RWPE1 (cell line): ENCODE data around the gene EFHB.
"Not testable (repeated sequence)": the region's sequence is repeated elsewhere in the genome, so short reads cannot be mapped to it uniquely, and the experiment has no call there.

Source experiments
- CTCF ChIA-PET: fragments of 350-600 bp; sonication (Branson Sonifier 250); formaldehyde crosslinking; extraction: SDS; loops from one replicate; lab custom pipeline; 2021; lab: Yijun Ruan, JAX
- POLR2A ChIA-PET: fragments of 400-600 bp; formaldehyde crosslinking; extraction: SDS; loops from one replicate; lab custom pipeline; 2020; ENCODE audit warnings: antibody characterized with exemption; ENCODE audit not compliant: low non-redundant PET; lab: Yijun Ruan, JAX
- DNase-seq: peaks from one replicate; pipeline ENCODE4 v3.0.0; 2012; ENCODE audit warnings: low spot score
- H3K27ac ChIP-seq: fragments of 450-650 bp; 2 replicates; pipeline ENCODE4 v1.5.1; 2017
- TF ChIP-seq, protein P1 (sequence below): fragments of 450-650 bp; conservative IDR thresholded peaks from 2 replicates; pipeline ENCODE4 v1.5.1; 2017; ENCODE audit warnings: low read depth, mild to moderate bottlenecking

Gene EFHB

DNA sequence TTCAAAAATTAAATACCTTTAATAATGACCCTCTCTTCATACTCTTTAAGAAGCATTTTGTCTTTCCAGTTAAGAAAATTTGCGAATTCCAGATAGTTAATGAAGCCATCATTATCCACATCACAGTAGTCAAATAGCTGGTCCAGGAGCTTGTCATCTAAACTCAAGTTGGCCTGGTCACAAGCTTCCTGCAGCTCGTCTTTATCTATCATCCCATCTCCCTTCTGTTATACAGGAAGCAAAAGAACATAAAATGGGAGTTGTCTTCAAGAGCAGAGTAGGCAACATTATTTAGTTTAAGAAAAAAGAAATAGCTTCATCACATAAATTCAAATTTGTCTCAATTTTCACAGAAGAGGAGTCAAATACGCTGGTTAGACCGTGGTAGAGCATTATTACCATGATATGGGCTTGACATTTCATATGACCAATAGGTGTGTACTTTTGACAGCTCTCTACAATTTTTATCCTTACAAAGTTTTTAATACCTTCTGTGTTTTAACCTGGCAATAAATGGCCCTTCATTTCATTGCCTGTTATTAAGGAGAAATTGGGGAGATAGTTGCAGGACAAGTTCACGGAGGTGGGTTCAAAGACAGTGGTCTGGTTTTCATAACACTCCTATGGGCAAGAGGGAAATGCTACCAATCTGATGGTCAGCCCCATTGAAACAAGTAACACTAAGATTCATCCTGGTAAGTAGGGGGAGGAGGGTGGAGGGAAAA is 45.4 kb downstream of the EFHB start:
- H3K27ac ChIP-seq = no peak overlapping the region
- POLR2A ChIA-PET = no interaction called here
- no peak for DNase-seq
- TF ChIP-seq, protein P1, sequence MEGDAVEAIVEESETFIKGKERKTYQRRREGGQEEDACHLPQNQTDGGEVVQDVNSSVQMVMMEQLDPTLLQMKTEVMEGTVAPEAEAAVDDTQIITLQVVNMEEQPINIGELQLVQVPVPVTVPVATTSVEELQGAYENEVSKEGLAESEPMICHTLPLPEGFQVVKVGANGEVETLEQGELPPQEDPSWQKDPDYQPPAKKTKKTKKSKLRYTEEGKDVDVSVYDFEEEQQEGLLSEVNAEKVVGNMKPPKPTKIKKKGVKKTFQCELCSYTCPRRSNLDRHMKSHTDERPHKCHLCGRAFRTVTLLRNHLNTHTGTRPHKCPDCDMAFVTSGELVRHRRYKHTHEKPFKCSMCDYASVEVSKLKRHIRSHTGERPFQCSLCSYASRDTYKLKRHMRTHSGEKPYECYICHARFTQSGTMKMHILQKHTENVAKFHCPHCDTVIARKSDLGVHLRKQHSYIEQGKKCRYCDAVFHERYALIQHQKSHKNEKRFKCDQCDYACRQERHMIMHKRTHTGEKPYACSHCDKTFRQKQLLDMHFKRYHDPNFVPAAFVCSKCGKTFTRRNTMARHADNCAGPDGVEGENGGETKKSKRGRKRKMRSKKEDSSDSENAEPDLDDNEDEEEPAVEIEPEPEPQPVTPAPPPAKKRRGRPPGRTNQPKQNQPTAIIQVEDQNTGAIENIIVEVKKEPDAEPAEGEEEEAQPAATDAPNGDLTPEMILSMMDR = no peak
- CTCF ChIA-PET = no interaction called here

DNA sequence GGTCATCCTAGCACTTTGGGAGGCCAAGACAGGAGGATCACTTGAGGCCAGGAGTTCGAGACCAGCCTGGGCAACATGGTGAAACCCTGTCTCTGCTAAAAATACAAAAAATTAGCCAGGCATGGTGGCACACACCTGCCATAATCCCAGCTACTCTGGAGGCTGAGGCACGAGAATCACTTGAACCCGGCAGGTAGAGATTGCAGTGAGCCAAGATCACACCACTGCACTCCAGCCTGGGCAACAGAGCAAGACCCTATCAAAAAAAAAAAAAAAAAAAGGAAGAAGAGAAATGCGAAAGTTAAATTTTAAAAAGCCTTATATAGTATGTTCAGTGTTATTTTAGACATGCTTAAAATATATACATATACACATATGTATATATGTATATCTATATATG is 46.9 kb downstream of the EFHB start:
- DNase-seq, H3K27ac ChIP-seq, CTCF ChIA-PET, POLR2A ChIA-PET: not testable (repeated sequence)

DNA sequence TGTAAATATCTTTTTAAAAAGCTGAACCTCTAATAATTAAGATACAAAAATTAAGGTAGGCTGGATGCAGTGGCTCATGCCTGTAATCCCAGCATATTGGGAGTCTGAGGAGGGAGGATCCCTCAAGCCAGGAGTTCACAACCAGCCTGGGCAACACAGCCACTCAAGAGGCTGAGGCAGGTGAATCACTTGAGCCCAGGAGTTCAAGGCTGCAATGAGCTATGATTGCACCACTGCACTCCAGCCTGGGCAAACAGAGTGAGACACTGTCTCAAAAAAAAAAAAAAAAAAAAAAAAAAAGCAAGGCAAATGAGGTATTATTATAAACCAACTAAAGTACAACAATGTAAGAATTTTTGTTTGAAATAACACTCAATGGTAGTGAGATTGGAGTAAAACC is 47.6 kb downstream of the EFHB start:
- TF ChIP-seq, protein P1 = no peak
- no peak for DNase-seq
- ChIA-PET CTCF (no interaction called here), POLR2A (no interaction called here)
- H3K27ac ChIP-seq = no peak overlapping the region

DNA sequence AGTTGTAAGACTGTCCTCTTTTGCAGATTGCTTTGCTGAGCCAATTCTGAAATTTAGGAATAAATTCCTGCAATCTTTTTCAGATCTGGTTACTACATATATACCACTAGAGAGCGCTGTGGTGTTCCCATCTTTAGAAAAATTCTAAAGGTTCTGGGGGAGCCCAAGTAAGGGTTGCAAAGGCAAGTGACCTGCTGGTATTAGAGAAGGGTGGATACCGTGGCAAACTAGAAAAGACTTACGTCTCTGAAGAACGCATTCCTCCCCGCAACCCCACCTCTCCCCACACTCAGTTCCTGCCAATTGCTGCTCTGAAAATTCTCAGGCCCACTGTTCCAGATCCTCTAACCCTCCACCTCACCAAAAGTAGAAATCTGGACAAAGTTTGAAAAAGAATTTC is 48.5 kb downstream of the EFHB start:
- peak; percentile 20 for DNase-seq
- TF ChIP-seq, protein P1 = peak; percentile 27; the same call in 1 of the 2 replicates
- ChIA-PET CTCF (no interaction called here), POLR2A (no interaction called here)
- no peak overlapping the region for H3K27ac ChIP-seq

DNA sequence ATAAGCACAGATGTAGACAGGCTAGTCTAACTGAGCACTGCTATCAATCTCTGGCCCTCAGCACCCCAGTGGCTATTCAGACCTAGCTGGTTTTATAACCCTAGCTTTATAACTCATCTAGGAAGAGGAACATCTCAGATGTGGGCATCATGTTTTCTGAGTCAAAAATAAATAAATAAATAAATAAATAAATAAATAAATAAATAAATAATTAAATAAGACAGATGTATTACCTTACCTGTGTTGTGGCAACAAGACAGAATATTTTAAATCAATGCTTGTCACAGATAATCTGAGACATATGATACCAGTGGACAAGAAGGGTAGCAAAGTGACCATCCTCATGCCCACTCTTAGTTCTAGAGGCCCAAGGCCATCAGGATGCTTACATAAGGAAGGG is 52.2 kb downstream of the EFHB start:
- no peak overlapping the region for H3K27ac ChIP-seq
- ChIA-PET CTCF (no interaction called here), POLR2A (no interaction called here)
- TF ChIP-seq, protein P1 = no peak
- DNase-seq = no peak

DNA sequence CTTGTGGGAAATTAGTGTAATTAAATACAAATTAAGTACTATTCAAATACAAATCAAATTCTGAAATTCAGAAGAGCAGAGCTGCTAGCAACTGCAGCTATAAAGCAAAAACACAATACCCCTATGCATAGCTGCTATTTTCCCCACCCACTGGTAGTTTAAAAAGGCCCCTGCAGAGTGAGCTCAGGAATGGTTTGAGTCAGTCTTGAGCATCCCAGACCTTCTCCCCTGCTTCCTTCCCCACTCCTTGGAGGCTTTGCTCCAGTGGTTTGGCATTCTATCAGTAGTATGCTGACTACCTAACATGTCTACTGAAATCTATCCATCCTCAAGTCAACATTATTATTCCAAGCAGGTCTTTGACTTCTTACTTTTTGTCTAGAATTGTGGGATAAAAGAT is 53.0 kb downstream of the EFHB start:
- TF ChIP-seq, protein P1 = no peak
- DNase-seq = no peak
- POLR2A ChIA-PET = no interaction called here
- no peak overlapping the region for H3K27ac ChIP-seq
- CTCF ChIA-PET = no interaction called here

DNA sequence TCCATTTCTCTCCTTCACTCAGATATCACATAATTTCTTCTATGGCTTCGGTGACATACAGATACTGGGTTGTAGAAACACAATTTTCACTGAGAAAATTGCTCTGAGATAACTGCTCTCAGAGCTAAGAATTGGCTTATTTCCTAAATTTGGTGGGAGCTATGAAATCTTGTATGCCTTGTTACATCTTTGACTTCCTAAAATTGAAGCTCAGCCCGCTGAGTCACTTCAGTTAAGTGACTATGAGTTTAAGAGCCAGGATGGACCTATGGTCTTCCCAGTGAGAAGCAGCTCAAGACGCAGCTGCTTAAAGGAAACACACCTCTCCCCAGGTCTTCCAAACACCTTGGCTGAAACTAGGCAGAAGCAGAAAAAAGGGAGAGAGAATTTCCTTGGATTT is 56.4 kb downstream of the EFHB start:
- POLR2A ChIA-PET = no interaction called here
- TF ChIP-seq, protein P1 = no peak
- CTCF ChIA-PET = no interaction called here
- no peak for DNase-seq
- no peak overlapping the region for H3K27ac ChIP-seq
